ENCODE data around the gene OR5L1. TPM values are rescaled to one million over a fixed set of nuclear protein-coding genes. Genes with fewer than 3 reads are reported as not detected.

Gene OR5L1
- total RNA-seq, result not detected in 2 replicates

DNA sequence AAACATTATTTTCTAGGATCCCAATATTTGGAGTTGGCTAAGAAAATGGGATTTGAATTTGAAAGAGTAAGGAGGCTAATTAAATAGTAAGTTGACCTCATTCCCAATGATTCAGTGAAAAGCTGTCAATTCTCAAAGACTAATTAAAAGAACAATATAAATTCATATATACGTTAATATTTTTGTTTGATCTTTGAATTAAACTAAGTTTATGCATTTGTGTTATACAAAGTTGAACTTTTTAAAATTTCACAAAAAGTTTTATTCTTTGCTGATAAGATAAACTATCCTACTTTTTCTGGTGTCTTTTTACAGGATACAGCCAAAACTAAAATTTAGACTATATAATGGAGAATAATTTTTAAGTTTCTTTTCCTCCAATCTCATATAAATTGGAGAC lies at the start of gene OR5L1:
OR5L1 (plus strand) TSS at position 301 of the 400 bp plus-strand sequence. CDS start 100 bp downstream, outside the sequence.
- no peak for DNase-seq (ENCODE audit: low read depth in 2 of 2)

DNA sequence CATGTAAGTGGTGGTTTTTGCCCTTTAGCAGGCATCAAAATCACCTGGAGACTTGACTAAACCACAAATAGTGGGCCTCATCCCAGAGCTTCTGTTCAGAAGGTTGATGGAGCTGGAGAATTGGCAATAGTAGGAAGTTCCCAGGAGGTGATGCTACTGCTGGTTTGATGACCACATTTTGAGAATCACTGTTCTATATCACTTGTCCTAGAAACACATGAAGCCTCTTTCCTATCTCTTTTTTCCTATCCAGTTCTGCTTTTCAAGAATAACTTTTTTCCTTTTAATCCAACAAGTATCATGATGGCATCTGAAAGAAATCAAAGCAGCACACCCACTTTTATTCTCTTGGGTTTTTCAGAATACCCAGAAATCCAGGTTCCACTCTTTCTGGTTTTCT lies 38.0 kb upstream of the OR5L1 start, which contains the start of gene OR5D13:
OR5D13 (plus strand) TSS at position 301 of the 400 bp plus-strand sequence; CDS start at position 301, 0 bp downstream.
- DNase-seq (ENCODE audit: low read depth in 2 of 2), result no peak

DNA sequence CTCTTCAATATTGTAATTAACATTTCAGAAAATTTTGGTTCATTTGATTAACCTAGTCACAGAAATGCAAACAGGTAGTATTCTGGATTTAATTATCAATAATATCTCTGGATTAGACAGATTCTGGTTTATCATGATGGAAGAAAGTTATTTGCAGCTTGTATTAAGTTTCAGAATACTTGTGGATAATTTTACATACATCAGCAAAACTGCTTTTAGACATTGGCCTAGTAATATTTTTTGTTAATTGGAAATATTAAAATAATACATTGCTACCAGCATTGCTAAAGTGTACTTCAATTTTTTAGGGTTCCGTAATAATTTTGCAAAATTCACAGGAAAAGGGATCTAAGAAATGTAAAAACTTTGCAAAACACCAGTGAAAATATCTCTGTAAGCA lies 19.6 kb upstream of the OR5L1 start:
- no peak for DNase-seq (ENCODE audit: low read depth in 2 of 2)

DNA sequence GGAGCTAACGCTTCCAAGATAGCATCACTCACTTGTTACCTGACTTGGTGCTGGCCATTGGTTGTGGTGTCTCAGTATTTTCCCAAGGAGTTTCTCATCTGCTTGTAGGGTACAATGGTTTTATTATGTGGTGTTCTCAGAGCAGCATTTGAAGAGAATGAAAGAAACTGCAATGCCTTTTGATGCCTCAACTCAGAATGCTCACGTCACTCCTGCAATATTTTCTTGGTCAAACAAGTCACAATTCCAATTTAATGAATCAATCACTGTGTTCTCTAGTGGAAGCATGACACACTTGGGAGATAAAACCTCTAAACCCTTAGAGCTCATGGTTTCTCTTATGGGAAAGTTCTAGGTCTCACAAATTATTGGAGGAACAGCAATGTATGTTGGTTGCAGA lies 17.8 kb upstream of the OR5L1 start:
- no peak for DNase-seq (ENCODE audit: low read depth in 2 of 2)

DNA sequence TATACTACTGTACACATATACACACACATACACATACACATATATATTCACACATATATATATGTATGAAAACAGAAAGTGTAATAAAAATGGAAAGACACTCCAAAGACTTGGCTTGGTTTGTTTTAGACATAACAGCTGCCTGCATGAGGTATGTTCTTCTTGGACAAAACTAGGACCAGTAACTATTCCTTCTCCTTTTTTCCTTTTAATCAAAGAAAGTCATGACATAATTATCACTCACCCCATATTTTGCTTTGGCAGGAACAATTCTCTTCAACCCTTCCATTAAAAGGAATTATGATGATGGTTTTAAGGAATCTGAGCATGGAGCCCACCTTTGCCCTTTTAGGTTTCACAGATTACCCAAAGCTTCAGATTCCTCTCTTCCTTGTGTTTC lies 15.9 kb upstream of the OR5L1 start, which contains the start of gene OR5D14:
OR5D14 (plus strand) TSS at position 301 of the 400 bp plus-strand sequence; CDS start at position 301, 0 bp downstream.
- DNase-seq (ENCODE audit: low read depth in 2 of 2), result no peak

DNA sequence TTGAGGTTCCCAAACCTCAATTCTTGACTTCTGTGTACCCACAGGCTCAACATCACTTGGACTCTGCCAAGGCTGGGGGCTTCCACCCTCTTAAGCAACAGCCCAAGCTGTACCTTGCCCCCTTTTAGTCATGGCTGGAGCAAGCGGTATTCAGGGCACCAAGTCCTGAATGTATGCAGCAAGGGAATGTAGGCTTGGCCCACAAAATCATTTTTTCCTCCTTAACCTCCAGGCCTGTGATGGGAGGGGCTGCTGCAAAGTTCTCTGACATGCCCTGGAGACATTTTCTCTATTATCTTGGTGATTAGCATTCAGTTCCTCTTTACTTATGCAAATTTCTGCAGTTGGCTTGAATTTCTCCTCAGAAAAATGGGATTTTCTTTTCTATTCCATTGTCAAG lies 4.9 kb upstream of the OR5L1 start:
- no peak for DNase-seq (ENCODE audit: low read depth in 2 of 2)

DNA sequence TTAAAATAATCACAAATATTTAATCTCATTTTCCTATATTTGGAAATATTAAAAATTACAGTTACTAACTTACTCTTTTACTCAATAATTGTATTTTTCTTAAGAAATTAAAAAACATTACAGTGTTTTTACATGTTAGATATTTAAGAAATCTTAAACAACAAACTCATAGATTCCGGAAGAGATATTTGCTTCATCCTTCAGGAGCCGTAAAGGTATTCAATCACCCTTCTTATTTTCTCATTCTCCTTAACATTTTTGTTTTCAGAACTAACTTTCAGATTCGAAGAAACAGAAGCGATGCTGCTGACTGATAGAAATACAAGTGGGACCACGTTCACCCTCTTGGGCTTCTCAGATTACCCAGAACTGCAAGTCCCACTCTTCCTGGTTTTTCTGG lies 8.2 kb downstream of the OR5L1 start, which contains the start of gene OR5D18:
OR5D18 (plus strand) TSS at position 301 of the 400 bp plus-strand sequence; CDS start at position 301, 0 bp downstream.
- no peak for DNase-seq (ENCODE audit: low read depth in 2 of 2)

DNA sequence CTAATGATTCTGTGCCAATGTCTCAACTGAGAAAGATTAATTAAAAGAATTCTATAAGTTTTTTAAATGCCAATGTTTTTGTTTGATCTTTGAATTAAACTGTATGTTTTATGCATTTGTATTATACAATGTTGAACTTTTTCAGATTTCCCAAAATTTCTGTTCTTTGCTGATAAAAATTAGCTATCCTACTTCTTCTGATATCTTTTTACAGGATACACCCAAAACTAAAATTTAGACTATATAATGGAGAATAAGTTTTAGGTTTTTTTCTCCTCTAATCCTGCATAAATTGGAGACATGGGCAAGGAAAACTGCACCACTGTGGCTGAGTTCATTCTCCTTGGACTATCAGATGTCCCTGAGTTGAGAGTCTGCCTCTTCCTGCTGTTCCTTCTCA lies 15.8 kb downstream of the OR5L1 start, which contains the start of gene OR5L2:
OR5L2 (plus strand) TSS at position 301 of the 400 bp plus-strand sequence; CDS start at position 301, 0 bp downstream.
- no peak for DNase-seq (ENCODE audit: low read depth in 2 of 2)

DNA sequence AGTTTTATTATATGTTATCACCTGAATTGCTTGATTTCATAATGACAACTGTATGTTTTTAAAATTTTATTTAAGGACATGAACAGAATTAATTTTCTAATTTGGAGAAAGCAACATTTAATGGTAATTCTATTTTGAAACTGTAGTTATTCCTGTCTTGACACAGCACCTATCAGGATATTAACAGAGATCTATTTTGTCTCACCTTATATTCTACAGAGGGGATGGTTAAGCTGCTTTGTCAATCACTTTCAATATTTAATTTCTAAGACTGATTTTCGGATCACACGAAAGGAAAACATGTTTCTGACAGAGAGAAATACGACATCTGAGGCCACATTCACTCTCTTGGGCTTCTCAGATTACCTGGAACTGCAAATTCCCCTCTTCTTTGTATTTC lies 27.3 kb downstream of the OR5L1 start, which contains the start of gene OR5D16:
OR5D16 (plus strand) TSS at position 301 of the 400 bp plus-strand sequence; CDS start at position 301, 0 bp downstream.
- DNase-seq (ENCODE audit: low read depth in 2 of 2), result no peak

DNA sequence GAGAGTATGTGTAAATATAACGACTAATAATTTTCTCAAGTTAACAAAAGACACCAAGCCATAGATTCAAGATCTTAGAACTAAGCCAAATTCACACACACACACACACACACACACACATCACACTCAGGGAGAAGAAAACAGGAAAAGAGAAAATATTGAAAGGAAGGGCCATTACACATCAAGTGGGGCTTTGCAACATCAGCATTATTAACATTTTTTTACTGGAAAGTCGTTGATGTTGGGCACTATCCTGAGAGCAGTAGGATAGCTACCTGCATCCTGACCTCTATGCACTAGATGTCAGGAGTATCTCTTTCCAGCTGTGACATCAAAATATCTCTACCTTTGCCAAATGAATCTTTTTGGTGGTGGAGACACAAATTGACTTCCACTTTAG lies 36.3 kb downstream of the OR5L1 start:
- DNase-seq (ENCODE audit: low read depth in 2 of 2), result no peak

DNA sequence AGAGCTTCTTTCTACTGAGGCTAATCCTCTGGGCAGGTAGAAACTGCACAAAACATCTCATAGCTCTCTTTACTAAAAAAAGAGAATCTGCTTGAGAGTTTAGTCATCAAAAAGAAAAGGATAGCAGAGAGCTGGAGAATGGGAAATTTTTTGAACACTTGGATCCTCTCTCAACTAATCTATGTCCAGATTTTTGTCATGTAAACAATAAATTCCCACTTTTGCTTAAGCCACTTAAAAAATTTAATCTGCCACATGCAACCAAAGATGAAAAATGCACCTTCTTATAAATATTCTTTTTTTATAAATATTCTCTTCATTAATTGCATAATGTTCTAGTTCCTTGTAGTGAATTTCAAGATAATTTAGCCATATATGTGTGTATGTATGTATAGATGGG lies 37.9 kb downstream of the OR5L1 start:
- no peak for DNase-seq (ENCODE audit: low read depth in 2 of 2)

DNA sequence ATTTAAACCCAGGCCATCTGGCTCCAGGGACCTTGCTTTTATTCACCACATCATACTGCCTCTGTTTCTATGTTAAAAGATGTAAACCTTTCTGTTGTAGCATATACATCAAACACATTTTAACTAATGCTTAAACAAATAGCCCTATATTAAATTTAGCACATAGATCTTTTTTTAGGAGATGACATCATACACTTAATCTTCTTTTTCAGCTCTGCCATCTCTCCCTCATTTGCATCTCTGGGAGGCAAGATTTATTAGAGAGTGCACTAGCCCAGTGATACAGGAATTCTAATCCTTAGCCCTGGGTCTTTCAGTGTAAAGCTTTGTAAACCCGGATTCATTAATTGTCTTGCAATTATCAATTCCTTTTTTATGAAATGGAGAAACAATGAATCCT lies 41.0 kb downstream of the OR5L1 start:
- DNase-seq (ENCODE audit: low read depth in 2 of 2), result no peak

DNA sequence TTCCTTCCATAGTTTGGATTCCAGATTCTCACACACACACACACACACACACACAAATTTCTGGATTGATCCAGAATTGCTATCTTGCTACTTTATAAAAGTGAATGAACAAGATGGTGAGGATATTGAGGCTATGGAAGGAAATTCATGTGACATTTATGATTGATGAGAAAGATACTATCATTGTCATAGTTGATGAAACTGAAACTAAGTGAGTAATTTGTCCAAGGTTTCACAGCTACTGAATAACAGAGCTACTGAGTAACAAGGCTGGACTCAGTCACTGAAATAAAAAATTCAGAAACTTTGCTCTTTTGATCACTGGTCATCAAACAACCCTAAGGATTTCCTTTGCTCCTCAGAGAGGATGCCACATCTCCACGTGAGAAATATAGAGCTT lies 43.5 kb downstream of the OR5L1 start:
- no peak for DNase-seq (ENCODE audit: low read depth in 2 of 2)

Other genes starting within 250 kb of the OR5L1 start
- gene OR4C16, start 239.2 kb upstream of the OR5L1 start, total RNA-seq, result not detected in 2 replicates
- not detected in 2 replicates for gene OR4C11, start 203.7 kb upstream of the OR5L1 start, total RNA-seq
- not detected in 2 replicates for gene OR4P4, start 176.3 kb upstream of the OR5L1 start, total RNA-seq
- gene OR4S2, start 163.0 kb upstream of the OR5L1 start, total RNA-seq, result not detected in 2 replicates
- gene OR4C6, start 149.2 kb upstream of the OR5L1 start, total RNA-seq, result not detected in 2 replicates
- not detected in 2 replicates for gene OR5D13, start 37.9 kb upstream of the OR5L1 start, total RNA-seq
- gene OR5D14, start 15.8 kb upstream of the OR5L1 start, total RNA-seq, result not detected in 2 replicates
- gene OR5D18, start 8.3 kb downstream of the OR5L1 start, total RNA-seq, result not detected in 2 replicates
- gene OR5L2, start 15.9 kb downstream of the OR5L1 start, total RNA-seq, result not detected in 2 replicates
- not detected in 2 replicates for gene OR5D16, start 27.4 kb downstream of the OR5L1 start, total RNA-seq
- not detected in 2 replicates for gene TRIM51, start 71.9 kb downstream of the OR5L1 start, total RNA-seq
- not detected in 2 replicates for gene OR5W2, start 103.2 kb downstream of the OR5L1 start, total RNA-seq
- gene OR5I1, start 125.0 kb downstream of the OR5L1 start, total RNA-seq, result not detected in 2 replicates
- not detected in 2 replicates for gene OR10AG1, start 158.6 kb downstream of the OR5L1 start, total RNA-seq
- gene OR5F1, start 183.3 kb downstream of the OR5L1 start, total RNA-seq, result not detected in 2 replicates
- gene OR5AS1, start 216.3 kb downstream of the OR5L1 start, total RNA-seq, result not detected in 2 replicates